ENCODE measurements around the gene S100PBP.

The S100PBP gene

DNA sequence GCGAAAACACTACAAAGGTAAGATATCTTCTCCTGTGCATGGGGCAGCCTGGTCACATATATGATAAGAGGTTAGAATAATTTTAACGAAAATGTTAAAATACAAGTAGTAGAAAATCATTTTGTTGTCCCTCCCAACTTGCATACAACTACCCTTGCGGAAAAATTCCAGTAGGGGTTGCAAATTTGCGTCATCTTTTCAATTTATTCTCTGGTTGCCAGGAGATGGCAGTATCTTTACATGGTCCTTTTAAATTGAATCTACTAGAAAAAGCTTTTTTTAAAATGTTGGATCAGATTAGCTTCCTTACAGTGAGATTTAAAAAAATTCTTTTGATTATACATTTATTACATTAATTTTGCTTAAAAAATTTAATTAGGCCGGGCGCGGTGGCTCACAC lies 10.9 kb downstream of the S100PBP start:
- no peak for DNase-seq (ENCODE audit: low read depth)

DNA sequence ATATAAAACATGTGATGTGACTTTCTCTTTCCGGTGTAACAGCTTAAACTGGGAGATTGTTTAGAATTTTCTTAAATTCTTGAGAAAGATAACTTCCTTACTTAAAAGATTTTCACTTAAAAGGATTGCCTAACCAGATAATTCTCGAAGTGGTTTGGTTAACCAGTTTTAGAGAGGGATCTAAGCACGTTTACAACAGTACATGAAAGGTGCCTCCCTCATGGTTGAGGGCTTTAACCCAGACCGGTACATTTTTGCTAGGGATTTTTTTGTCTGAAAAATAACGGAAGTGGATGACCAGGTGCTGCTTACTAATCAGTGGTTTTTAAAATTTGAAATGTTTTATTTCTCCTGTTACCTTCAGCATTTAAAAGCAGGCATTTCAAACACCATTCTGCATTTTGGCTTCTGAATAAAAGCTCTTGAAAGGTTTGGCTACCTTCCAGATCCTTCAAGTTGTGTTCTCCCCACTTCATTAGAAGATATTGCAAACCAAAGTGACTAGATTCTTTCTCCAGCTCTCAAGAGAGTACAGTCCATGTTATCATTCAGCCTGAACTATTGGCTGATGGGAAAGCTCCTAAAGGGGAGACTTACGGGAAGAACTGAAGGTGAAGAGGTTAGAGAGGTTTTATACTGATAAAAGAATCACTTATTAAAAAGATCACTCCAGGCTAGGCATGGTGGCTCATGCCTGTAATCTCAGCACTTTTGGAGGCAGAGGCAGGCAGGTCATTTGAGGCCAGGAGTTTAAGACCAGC lies 12.8 kb downstream of the S100PBP start:
- no peak for DNase-seq (ENCODE audit: low read depth)

GRCh38 chr1:32831878-32832277 lies 14.4 kb downstream of the S100PBP start:
- DNase-seq (ENCODE audit: low read depth), result no peak

DNA sequence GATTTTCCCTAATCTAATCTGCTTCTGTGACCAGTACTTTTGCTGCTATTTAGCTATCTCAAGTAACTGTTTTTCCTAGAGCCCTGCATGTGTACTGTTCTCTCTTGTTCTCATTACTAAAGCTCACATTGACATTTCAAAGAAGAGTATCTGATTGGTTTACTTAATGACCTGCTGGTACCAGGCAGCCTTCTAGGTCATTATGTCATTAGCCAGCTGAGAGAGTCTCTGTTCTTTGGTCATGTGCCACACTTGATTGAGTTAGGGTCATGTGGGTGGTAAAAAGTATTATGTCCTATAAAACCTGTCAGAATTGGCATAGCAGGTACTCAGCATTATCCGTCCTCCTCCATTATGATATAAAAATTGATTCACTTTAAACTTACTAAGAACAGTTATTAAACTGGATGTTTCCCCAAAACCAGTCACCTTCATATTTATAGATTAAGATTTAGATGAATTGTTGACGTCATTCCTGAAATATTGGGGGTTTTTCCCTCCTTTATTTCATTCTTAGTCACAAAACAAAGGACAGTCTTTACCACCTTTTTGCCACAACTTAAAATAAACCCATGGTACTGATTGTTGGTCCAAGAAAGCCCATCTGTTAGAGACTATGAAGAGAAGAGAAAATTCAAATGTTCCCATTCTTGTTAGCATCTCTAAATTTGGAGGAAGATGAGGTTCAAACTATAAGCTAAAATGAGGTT lies 31.1 kb downstream of the S100PBP start:
- no peak for DNase-seq (ENCODE audit: low read depth)

GRCh38 chr1:32855861-32856617 lies 38.6 kb downstream of the S100PBP start:
- no peak for DNase-seq (ENCODE audit: low read depth)

GRCh38 chr1:32858136-32858535 lies 40.7 kb downstream of the S100PBP start:
- DNase-seq (ENCODE audit: low read depth), result no peak

DNA sequence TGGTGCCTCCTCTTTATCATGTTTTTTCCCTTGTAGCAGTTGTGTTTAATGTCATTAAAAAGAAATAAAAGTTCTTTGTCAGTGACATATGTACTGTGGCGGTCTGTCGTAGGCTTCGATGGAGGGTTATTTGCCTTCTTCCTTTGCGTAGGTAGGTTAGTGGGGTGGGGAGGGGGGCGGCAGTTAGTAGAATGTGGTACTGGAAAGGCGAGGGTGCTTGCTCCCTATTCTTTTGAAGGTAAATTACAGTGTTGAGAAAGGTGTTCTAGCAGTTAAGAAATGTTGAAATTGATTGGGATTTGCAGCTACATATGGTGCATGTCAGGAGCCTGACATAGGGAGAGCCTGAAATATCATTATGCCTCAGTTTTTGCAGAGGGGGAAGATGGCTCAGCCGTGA lies 41.3 kb downstream of the S100PBP start:
- DNase-seq (ENCODE audit: low read depth), result no peak

- no peak for DNase-seq (ENCODE audit: low read depth)
Observed at GRCh38 chr1:32859915-32860314, 42.5 kb downstream of the S100PBP start.

DNA sequence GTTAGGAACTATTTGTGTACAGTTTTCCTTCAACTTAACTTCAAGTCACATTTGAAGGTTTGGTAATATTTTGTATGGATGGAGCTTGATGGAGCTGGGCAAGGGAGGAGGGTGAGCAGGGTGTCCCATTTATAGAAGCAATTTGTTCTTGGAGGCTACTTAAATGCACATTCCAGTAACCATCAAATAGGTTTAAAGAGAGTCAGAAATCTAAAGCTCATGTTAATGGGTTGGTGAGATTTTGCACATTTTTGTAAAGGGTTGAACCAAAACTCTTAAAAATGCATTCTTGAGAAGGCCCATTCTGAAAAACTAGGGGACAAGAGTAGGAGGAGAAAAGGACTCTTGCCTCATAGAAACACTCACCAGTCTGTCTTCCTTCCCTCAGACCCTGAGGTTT lies 43.1 kb downstream of the S100PBP start:
- DNase-seq (ENCODE audit: low read depth), result no peak

DNA sequence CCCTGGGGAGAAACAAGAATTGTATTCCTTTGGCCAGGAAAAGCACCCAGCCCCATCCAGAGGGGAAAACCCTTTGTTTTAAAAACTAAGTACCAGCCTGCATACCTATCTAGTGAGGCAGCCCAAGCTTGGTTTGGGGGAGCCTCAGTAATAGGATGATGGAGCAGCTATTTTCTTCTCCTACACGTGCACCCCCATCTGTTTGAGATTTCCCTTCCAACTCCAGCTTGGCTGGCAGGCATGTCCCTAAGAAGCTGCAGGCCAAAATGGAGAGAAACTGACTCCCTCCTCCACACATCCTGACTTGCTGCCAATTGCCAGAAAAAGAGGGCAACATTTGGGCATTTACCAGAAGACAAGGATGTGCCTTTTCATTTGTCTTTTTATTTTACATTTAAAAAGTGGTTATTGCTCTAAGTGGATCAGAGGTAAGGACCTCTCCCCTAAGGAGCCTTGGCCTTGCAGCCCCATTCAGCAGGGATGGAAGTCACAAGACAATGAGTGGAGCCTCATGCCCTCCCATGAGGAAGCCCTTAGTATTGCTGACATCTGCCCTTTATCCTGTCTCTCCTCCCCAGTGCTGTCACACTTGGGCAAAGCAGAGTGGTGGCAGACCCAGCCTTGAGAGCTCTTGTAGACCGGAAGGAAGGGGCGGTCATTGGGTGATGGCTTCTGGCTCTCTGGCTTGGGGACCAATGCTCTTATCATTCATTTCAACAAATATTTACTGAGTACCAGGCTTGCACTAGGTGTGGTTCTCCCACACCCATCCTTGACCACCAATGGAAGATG lies 44.6 kb downstream of the S100PBP start:
- no peak for DNase-seq (ENCODE audit: low read depth)

GRCh38 chr1:32863218-32863880 lies 45.9 kb downstream of the S100PBP start:
- no peak for DNase-seq (ENCODE audit: low read depth)

DNA sequence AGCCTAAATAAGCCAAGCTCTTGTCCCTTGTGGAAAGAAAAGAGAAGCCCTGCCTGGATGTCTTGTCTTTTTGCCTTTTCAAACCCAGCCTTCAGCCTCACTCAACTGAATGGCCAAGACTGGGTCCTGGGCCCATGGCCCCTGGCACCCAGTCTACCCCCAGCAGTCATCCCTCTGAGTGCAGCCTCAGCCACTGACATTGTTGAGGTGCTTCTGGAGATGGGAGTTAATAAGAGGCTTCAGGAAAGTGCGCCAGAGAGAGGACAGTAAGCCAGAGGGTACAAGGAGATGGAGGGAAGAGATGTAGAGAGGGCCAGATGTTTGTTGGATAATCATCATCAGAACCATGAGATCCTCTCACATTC lies 46.4 kb downstream of the S100PBP start:
- no peak for DNase-seq (ENCODE audit: low read depth)

GRCh38 chr1:32864375-32865019 lies 47.0 kb downstream of the S100PBP start:
- no peak for DNase-seq (ENCODE audit: low read depth)

GRCh38 chr1:32865639-32866405 lies 48.4 kb downstream of the S100PBP start:
- no peak for DNase-seq (ENCODE audit: low read depth)

DNA sequence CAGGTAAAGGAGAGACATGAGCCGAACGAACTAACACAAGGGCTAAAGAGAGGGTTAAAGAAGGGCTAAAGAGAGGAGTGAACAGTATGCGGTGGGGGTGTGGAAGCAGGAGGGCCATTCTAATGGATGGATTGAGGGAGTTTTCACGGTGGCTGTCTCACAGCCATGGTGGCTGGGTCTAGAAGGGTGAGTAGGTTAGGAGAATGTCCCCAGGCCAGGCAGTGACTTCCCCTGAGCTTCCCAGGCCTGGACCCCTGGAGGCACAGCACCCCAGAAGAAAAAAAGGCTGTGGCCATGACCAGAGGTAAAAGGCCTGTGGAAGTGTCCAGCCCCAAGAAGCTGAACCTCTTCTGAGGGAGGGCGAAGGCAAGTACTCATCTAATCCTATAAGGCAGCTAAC lies 49.7 kb downstream of the S100PBP start:
- no peak for DNase-seq (ENCODE audit: low read depth)

DNA sequence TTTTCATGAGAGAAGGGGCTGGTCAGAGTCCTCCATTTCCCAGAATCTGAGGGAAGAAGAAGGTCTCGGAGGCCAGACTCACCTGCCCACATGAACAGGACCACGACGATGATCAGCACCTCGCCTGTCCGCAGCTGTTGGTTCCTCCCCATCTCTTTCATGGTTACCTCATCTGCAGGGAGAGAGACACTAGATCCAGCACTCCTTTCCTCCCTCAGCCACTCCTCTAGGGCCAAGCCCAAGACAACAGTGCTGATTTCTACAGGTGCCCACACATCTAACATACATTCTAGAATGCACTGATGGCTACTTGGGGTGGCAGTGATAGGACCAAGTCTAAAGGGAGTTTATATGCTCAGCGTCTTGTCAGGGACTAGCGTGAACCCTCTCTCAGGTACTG lies 50.2 kb downstream of the S100PBP start:
- no peak for DNase-seq (ENCODE audit: low read depth)

- DNase-seq (ENCODE audit: low read depth), result no peak
Observed at GRCh38 chr1:32868085-32868484, 50.6 kb downstream of the S100PBP start.

GRCh38 chr1:32868806-32869455 lies 51.5 kb downstream of the S100PBP start:
- DNase-seq (ENCODE audit: low read depth), result no peak

- DNase-seq (ENCODE audit: low read depth), result no peak
Observed at GRCh38 chr1:32869923-32870614, 52.6 kb downstream of the S100PBP start.

All from activated gamma-delta T cell treated with anti-CD3 and anti-CD28 coated beads, Interleukin-2, amount 50 U/mL, for 16 hours (primary cell).